Left colon (tissue), 2 donors: ENCODE measurements around the gene RAD51B. TPM values are rescaled to one million over a fixed set of nuclear protein-coding genes. Genes with fewer than 3 reads are reported as not detected.
"Not testable (repeated sequence)": the region's sequence is repeated elsewhere in the genome, so short reads cannot be mapped to it uniquely, and the experiment has no call there.

Experiments
- ATAC-seq: fragments of 200-7000 bp; cut with Tn5 transposase; one replicate; pipeline ENCODE4 v1.9.1; 2020; ENCODE audit warnings: mild to moderate bottlenecking, moderate library complexity
- DNase-seq, 2 donors: peaks; one replicate each; pipeline ENCODE4 v3.0.0-alpha.2; 2020
- intact Hi-C, 2 donors: fragments of 100-400 bp; cut with DNase I in 1 of 2; cut with micrococcal nuclease in 1 of 2; formaldehyde crosslinking; loops; one replicate each; pipeline versions ENCODE4 v1.11.2 to v1.14.0; 2022; cut with DNase I, micrococcal nuclease
- total RNA-seq, 2 donors: library from RNA; stranded (reverse); fragmentation: NEBNext Ultra II Directional; extraction: Animal tissue kit (Norgen Biotek cat#: 25700); gene quantifications; one replicate each; pipeline ENCODE4 v1.2.1, GENCODE V29; 2021
- donor health status: DM: no; HTN: no; CAD: no.
- donor health status: DM: yes; HTN: yes; CAD: no.

Gene RAD51B
- total RNA-seq, 2 donors from 2014 or later: 13.7 to 16.8 TPM

DNA sequence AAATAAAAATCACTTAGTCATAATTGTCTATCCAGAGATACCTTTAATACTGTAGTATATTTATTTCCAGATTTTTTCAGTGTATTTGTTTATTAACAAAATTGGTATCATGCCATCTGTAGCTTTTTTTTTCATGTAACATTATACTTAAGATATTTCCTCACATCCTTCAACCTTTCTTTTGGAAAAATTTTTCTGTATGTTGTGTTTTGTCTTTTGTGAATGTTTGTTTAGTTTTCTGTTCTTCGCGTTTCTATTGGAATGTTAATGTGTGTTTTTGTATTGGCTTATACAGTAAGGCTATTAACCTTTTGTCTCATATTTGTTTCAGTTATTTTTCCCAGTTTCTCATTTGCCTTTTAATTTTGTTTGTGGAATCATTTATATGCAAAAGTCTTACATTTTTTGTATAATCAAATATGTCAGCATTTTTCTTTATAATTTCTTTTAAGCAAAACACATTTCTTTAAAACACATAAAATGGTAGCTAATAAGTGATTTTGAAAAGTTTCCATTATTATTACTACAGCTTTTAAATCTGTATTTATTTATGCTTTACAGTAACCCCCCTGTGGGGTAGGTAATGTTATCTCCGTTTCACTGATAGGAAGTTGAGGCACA, 433.7 kb downstream of the RAD51B start:
- no peak for ATAC-seq
- DNase-seq: no peak
- intact Hi-C loops: no loop called here

DNA sequence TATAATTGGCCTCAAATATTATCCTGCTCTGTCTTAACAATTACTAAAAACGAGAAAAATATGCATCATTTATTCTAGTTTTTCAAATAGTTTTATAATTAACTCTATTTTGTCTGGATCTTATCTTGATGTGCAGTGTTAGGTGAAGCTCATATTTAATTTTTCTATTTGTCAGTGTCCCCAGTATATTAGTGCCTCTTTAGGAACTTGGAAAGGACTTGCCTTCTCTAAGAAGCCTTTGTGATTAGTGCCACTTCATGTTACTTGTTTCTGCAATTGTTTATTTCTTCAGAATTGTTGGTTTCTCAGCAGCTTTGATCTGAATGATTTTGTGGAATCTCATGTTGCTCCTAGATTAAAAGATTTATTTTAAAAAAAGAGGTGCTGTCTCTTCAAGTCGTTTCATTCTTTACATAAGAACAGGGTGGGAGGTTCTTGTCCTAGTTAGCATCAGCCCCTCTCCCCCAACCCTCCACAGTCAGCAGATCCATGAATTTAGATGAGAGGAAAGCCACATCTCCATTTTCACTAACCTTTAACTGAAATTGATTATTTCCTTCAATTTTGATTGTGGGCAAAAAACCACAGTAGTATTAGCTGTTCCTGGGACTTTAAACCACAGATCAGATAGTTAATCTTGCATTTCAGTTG, 434.4 kb downstream of the RAD51B start:
- intact Hi-C loops: no loop called here

GRCh38 chr14:68254669-68255527, 435.3 kb downstream of the RAD51B start:
- no peak for DNase-seq
- ATAC-seq: no peak
- intact Hi-C loops: no loop called here

More for the DNA sequence above, 434.4 kb downstream of the RAD51B start:
- ATAC-seq (no peak), DNase-seq (no peak)

DNA sequence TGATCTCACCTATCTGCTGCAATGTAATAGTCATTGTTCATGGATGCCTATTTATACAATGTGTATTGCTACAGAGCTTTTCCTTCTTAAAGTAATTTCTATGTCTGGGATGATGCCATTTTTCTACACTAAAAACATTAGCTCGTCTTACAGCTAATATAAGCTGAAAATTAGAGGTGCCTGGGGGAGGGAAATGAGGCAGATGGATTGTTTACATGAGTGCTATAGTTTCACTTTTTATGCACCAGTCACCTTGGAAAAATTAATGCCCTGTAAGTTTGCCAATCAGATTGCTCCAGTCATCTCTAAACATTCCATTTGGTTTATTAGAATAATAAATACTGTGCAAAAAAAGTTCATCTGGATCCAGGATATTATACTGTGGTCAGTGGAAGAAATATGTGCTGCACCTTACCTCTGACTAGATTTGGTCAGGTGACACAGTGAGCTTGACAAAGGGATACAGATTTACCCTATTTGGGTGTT, 436.2 kb downstream of the RAD51B start:
- DNase-seq: no peak
- ATAC-seq: no peak
- intact Hi-C loops: no loop called here

- intact Hi-C loops: no loop called here
Measured at GRCh38 chr14:68257969-68258368, 438.4 kb downstream of the RAD51B start.

GRCh38 chr14:68258995-68259394, 439.4 kb downstream of the RAD51B start:
- intact Hi-C loops, ATAC-seq, DNase-seq: not testable (repeated sequence)

More at GRCh38 chr14:68257969-68258368, 438.4 kb downstream of the RAD51B start:
- ATAC-seq (no peak), DNase-seq (no peak)

DNA sequence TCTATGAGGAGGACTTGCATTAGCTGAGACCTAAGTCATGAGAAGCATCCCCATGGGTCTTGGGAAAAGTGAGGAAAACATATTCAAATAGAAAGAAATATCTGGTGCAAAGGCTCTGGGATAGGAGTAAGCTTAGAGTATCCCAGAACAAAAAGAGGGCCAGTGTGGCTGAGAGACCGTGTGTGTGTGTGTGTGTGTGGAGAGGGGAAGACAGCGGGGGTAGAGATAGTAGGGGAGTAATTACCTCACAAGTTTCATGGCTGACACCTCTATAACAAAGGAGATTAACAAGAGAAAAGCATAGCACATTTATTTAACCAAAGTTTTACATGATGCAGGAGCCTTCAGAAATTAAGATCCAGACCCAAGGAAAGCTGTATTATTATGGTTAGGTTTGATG, 440.5 kb downstream of the RAD51B start:
- DNase-seq (no peak), ATAC-seq (no peak)
- intact Hi-C loops: no loop called here

- intact Hi-C loops: no loop called here
- ATAC-seq (no peak), DNase-seq (no peak)
Measured at GRCh38 chr14:68261092-68261842, 441.7 kb downstream of the RAD51B start.

GRCh38 chr14:68262567-68262966, 443.0 kb downstream of the RAD51B start:
- ATAC-seq: no peak
- DNase-seq: no peak
- intact Hi-C loops: no loop called here

- ATAC-seq: peak; percentile 62
- intact Hi-C loops: no loop called here
- DNase-seq: no peak
Measured at GRCh38 chr14:68263563-68264259, 444.1 kb downstream of the RAD51B start.

GRCh38 chr14:68264260-68264569, 444.6 kb downstream of the RAD51B start:
- ATAC-seq (peak; percentile 27), DNase-seq (no peak)
- intact Hi-C loops: no loop called here

GRCh38 chr14:68266998-68267397, 447.4 kb downstream of the RAD51B start:
- intact Hi-C loops: no loop called here
- no peak for ATAC-seq
- DNase-seq: no peak

- peak; percentile 34 for ATAC-seq
- intact Hi-C loops: no loop called here
- DNase-seq: no peak
Measured at GRCh38 chr14:68268197-68268596, 448.6 kb downstream of the RAD51B start.

DNA sequence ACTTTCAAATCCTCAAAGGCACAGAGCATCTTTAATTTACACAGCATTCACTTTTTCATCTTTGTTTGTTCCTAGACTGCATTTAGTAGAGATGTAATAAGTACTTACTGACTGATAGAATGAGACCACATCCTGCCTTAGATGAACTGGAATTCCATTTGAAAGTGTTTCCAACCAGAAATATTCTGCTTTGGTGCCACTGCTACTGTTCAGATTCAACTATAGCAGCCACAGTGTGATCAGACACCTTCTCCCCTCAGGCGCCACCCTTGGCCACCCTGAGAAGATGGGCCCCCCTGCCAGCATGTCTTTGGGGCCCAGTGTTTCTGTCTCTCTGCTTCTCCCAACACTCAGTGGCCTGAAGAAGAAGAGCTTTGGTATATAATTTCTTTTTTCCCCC, 449.1 kb downstream of the RAD51B start:
- intact Hi-C loops: no loop called here
- ATAC-seq: no peak
- no peak for DNase-seq

DNA sequence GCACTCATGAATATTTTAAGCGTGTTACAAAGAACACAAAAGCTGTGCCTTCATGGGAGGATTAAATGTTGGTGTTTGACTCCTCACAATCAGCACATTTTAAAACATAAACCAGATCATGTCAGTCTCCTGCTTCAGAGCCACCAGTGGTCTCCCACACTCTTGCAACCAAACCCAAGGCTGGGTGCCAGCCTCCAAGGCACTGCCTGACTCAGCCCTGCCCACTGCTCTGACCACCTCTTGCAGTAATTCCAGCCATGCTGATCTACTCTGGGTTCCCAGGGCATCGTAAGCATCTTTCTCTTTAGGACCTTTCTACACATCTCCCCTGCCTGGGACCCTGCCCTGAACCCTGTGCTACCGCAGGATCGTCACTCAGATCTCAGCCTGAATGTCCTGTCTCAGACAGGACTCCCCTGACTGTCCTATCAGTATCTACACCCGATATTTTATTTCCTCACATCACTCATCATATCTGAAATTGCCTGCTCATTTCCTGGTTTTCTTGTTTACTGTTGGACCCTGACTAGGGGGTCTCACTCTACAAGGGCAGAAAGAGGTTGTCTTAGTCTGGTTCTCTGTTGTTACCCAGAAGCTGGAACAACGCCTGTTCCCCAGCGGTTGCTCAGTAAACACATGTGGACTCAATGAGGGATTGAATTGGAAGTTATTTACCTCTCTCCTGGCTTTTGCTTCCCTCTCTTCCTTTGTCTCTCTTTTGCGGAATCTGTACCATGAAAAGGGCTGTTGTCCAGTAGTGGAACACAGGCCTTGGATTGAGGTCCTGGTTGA, 449.8 kb downstream of the RAD51B start:
- DNase-seq (no peak), ATAC-seq (no peak)
- intact Hi-C loops: no loop called here

DNA sequence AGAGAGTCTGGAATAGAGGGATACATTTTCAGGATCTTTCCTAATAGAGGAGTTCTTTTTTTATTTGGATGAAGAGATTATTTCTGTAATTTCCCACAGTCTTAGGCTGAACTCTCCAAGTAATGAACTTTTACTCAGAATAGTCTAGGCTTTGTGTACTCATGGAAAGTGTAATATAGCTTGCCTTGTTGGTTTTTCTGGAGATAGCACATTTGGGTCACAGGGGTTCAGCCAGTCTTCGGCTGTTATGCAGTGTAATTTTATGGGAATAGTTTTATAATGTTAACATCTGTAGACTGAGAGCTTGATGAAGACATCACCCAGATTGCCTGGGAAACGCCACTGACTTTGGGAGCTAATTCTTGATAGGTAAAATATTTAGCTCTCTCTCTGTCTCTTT, 450.8 kb downstream of the RAD51B start:
- intact Hi-C loops: no loop called here
- ATAC-seq: peak; percentile 80
- DNase-seq: no peak

GRCh38 chr14:68271913-68272391, 452.4 kb downstream of the RAD51B start:
- intact Hi-C loops: no loop called here
- ATAC-seq (no peak), DNase-seq (no peak)

- DNase-seq (no peak), ATAC-seq (no peak)
- intact Hi-C loops: no loop called here
Measured at GRCh38 chr14:68273413-68273812, 453.8 kb downstream of the RAD51B start.
